Stimulated activated CD4-positive, alpha-beta T cell treated with anti-CD3 and anti-CD28 coated beads, Interleukin-1b, Interleukin-23, amount 100 ng/mL, for 48 hours (primary cell): ENCODE results near the gene PRKCE.
A peak's percentile ranks its signal among the peaks of the same experiment; 100 is the strongest.
"Not testable (repeated sequence)": the region's sequence is repeated elsewhere in the genome, so short reads cannot be mapped to it uniquely, and the experiment has no call there.

Experiments
- DNase-seq: peaks from one replicate; pipeline ENCODE4 v3.0.0-alpha.2; 2020

The PRKCE gene

GRCh38 chr2:45871541-45871940 lies 220.1 kb downstream of the PRKCE start:
- DNase-seq = no peak

DNA sequence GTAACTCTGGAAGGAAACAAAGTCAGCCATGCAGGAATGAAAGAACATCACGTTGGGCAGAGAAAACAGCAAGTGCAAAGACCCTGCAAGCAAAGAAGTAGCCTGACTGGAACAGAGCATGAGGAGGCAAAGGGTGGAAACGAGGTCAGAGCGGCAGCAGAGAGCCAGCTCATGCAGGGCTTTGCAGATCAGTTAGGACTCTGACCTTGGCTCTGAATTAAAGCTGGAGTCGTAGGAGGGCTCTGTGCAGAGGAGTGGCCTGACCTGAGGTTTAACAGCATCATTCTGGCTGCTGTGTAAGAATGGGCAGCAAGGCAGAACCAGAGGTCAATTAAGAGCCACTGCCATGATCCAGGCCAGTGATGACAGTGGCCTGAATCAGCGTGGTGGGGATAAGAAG lies 220.7 kb downstream of the PRKCE start:
- DNase-seq = no peak

DNA sequence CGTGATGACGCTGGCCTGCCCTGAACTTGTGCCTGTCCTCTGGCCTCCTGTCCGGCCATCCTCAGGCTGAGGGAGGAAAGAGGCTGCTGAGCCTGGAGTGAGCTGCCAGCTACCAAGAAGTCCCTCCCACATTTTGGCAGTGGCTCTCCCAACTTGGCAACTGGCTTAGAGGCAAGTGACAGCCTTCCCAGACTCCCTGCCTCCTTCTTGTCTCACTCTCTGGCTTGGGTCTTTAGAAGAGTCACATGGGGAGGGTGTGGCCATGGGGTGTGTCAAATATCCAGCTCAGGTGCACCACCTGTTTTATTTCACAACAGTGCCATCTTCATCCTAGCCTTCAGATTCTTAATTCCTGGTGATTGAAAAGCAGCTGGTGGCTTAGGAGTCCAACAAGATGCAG lies 222.9 kb downstream of the PRKCE start:
- DNase-seq = no peak

DNA sequence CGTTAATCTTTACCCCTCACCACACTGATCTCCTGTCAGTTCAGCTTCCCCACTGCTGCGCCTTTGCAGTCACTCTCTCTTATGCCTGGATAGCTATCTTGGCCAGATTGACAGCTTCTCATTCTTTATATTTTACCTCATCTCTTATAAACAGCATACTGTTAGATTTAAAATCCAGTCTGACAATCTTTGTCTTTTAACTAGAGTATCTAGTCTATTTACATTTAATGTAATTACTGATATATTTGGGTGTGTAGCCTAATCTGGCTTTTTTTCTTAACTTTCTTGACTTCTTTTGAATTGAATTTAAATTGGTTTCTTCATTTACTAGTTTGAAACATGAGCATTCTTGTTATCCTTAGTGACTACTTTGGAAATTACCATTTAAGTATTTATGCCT lies 225.1 kb downstream of the PRKCE start:
- DNase-seq = no peak

DNA sequence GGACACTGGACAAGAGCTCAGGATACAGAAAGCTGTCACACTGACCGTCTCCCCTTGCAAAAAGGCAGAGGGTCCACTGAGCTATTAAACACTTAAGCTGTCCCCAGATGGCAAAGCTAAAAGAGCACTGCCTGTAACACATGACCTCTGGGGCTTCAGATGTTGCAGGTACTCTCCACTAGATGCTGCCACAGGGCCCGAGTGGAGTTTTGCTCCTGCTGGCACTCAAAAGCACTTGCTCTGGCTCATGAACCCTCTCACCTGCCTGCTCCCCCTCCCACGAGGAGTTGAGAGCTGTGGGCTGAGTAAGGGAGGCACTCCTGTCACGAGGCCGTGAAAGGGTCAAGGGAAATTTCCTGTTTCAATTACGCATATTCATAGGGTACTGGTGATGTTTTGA lies 227.9 kb downstream of the PRKCE start:
- no peak for DNase-seq

GRCh38 chr2:45879936-45880335 lies 228.5 kb downstream of the PRKCE start:
- no peak for DNase-seq

DNA sequence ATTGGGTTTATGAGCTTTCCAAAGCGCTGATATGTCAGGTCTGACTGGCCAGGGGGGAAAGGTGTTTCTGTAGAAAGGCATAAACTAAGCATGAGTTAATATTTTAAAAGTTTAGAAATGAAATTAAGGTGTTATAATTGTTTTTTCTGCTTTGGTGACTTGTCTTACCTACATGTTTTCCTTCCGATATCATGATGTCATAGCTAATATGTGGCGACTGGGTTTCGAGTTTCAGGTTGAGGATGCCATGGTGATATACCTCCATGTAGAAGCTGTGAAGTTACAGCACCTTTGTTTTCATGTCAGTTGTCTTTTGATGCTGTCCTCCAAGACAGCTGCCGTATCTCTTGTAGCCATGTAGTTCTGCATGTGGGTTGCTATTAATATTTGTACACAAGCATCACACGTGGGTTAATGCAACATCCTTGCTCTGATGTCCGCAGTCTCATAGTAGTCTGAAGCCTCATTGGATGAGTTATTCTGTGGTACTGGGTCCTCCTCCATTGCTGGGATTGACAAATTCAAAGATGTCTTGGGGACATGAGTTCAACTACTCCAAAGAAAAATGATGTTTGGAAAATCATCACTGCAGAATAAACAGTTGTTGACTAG lies 230.6 kb downstream of the PRKCE start:
- no peak for DNase-seq

- no peak for DNase-seq
Measured at GRCh38 chr2:45882707-45883602, 231.5 kb downstream of the PRKCE start.

DNA sequence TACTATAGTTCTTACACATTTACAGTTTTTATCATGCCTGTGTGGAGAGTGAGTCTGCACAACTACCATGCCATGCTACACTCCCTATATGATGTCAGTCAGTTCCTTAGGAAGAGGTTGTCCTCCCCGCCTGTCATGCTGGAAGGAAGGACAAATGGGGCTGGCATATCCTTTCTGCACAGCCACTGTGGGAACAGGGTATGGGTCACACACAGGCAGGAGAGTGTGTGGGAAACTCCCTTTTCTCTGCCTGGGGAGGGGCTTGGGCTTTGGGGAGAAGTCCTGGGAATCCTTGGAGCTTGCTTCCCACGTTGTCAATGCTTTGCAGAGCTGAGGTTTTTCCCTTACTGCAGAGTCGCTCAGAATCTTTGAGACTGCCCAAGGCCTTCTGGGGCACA lies 232.1 kb downstream of the PRKCE start:
- no peak for DNase-seq

GRCh38 chr2:45884126-45884525 lies 232.7 kb downstream of the PRKCE start:
- no peak for DNase-seq

DNA sequence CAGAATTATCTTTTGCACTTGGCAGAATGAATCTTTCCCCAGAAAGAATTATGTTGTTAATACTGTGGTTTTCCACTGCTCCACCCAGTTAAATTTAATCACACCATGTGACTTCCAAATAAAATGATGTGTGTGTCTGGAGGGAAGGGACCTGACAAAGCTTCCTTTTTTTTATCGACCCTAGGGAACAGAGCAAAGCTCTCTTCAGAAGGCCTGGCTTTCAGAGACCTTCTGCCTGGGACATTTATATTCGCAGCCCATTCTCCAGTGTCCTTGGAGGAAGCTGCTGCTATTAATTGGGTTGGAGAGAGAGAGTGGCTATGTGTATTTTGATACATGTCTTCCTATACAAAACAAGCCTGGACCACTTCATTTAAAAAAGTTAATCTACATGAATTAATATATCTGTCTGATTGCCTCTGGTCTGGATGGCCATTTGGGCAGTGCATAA lies 233.7 kb downstream of the PRKCE start:
- no peak for DNase-seq

- DNase-seq = no peak
Measured at GRCh38 chr2:45886171-45886663, 234.7 kb downstream of the PRKCE start.

DNA sequence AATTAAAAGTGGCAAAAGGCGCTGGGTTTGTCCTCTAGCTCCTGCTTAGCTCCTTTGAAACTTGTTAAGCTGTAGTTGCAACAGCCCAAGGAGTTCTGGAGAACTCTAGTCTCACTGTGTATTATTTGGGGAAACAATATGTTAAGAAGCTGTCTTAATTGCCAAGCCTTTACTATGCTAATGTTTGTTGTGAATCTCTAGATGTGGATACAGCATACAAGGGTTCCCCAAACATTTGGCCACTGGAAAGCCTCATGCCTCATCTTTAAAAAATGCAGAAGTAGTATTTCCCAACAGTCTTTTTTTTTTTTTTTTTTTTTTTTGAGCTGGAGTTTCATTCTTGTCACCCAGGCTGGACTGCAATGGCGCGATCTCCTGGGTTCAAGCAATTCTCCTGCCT lies 236.7 kb downstream of the PRKCE start:
- no peak for DNase-seq

DNA sequence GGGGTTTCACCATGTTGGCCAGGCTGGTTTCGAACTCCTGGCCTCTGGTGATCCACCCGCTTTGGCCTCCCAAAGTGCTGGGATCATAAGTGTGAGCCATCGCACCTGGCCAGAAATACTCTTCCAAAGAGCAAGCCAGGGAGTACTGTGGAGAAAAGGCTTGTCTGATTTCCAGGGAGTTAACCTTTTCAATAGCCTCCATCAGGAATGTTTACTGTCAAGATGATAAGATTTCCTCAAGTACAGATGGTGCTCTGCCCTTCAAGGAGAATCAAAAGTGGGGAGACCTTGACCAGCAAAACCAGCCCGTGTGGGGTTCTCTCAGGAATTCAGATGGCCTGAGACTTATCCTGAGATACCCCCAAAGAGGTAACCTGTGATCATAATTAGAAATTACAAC lies 237.2 kb downstream of the PRKCE start:
- no peak for DNase-seq

GRCh38 chr2:45889053-45889452 lies 237.6 kb downstream of the PRKCE start:
- peak; percentile 55 for DNase-seq

- no peak for DNase-seq
Measured at GRCh38 chr2:45889620-45890370, 238.3 kb downstream of the PRKCE start.

DNA sequence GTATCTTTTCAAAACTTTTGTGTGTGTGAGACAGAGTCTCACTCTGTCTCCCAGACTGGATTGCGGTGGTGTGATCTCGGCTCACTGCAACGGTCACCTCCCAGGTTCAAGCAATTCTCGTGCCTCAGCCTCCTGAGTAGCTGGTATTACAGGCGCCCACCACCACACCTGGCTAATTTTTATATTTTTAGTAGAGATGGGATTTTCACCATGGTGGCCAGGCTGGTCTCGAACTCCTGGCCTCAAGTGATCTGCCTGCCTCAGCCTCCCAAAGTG lies 238.8 kb downstream of the PRKCE start:
- not testable (repeated sequence) for DNase-seq

DNA sequence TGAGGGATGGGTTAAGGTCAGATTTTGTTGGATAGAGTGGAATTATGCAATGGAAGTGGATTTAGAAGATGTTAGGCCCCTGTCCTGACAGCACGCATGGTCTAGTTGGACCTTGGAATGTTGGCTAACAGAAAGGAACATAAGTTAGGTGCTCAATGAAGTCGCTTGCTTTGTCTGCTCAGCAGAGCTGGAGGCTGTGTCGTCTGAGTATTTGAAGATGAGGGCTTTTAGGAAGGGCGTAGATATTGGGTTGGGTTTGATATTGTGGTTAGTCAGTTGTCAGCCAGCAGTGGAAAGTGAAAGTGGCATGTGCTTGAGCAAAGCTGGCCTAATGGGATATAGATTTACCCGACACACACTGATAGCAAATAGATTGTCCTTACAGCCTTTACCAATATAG lies 239.3 kb downstream of the PRKCE start:
- no peak for DNase-seq

DNA sequence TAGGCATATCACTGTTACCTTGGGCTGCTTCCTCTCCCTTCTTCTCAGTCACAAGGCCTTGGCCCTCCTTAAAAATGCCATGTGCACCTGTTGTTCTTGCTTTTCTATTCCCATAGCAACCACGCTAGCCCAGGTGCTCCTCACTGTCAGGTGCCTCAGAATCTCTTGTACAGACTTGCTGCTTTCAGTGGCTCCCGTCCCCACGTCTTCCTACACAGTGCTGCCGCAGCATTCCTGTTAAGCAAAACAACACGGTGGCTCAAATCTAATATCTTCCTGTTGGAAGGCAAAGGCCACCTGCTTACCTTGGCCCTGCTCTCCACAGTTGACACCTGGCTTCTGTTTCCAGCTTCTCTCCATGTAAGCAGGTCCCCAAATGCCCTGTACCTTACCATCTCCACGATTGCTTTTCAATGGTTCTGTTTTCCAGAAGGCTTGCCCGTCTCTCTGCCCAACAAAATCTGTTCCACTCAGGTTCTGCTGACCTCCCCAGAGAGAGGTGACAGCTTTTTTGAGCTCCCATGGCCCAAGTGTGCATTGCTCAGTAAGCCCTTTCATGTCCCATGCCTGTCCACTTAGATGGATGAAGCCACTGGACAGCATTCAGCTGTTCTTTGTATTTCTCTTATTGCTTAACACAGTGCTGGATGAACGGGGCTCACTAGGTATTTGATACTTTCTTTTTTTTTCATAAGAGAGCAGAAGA lies 240.4 kb downstream of the PRKCE start:
- DNase-seq = no peak

GRCh38 chr2:45892425-45892745 lies 240.9 kb downstream of the PRKCE start:
- no peak for DNase-seq

DNA sequence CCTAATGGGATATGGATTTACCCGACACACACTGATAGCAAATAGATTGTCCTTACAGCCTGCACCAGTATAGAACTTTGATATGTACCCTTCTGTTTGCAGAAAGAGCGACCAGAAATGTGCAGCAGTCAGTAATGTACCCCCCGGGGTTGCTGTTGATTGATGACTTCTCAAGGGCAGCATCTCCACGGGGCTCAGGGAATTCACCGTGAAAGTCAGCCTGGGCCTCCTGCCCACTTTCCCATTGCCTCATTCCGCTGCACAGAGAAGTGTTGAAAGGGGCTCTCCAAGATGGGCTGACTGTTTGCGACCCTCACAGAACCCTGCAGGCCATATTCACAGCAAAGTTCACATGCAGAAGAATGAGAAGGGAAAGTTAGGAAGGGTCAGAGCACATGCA lies 241.3 kb downstream of the PRKCE start:
- no peak for DNase-seq

- DNase-seq = no peak
Measured at GRCh38 chr2:45894211-45894610, 242.7 kb downstream of the PRKCE start.

- DNase-seq = no peak
Measured at GRCh38 chr2:45895241-45895861, 243.9 kb downstream of the PRKCE start.
